HS-27A (cell line): ENCODE data around the gene GPR153.
"Not testable (repeated sequence)": the region's sequence is repeated elsewhere in the genome, so short reads cannot be mapped to it uniquely, and the experiment has no call there.

Experiments
- DNase-seq: peaks from one replicate; pipeline ENCODE4 v3.0.0-alpha.2; 2012; ENCODE audit warnings: low read depth, missing footprints

GPR153 gene

GRCh38 chr1:6233376-6233775 is 27.5 kb downstream of the GPR153 start:
- no peak for DNase-seq

GRCh38 chr1:6225651-6226050 is 35.2 kb downstream of the GPR153 start:
- no peak for DNase-seq

- DNase-seq: no peak
These were observed 36.2 kb downstream of the GPR153 start for GRCh38 chr1:6224718-6225117.

GRCh38 chr1:6223617-6224016 is 37.3 kb downstream of the GPR153 start:
- no peak for DNase-seq

GRCh38 chr1:6222636-6223035 is 38.3 kb downstream of the GPR153 start:
- no peak for DNase-seq

GRCh38 chr1:6221210-6221784 is 39.6 kb downstream of the GPR153 start:
- DNase-seq: no peak

GRCh38 chr1:6220236-6220635 is 40.7 kb downstream of the GPR153 start:
- no peak for DNase-seq

- DNase-seq: not testable (repeated sequence)
These were observed 41.3 kb downstream of the GPR153 start for GRCh38 chr1:6219641-6220040.

GRCh38 chr1:6218375-6219164 is 42.3 kb downstream of the GPR153 start:
- no peak for DNase-seq

GRCh38 chr1:6212193-6212959 is 48.5 kb downstream of the GPR153 start:
- DNase-seq: no peak

GRCh38 chr1:6211731-6212130 is 49.2 kb downstream of the GPR153 start:
- DNase-seq: no peak

- DNase-seq: no peak
These were observed 50.1 kb downstream of the GPR153 start for GRCh38 chr1:6210591-6211355.

- no peak for DNase-seq
These were observed 51.0 kb downstream of the GPR153 start for GRCh38 chr1:6209661-6210580.

GRCh38 chr1:6208723-6209660 is 51.9 kb downstream of the GPR153 start:
- no peak for DNase-seq

GRCh38 chr1:6207921-6208320 is 53.0 kb downstream of the GPR153 start:
- DNase-seq: no peak

- no peak for DNase-seq
These were observed 53.6 kb downstream of the GPR153 start for GRCh38 chr1:6207075-6207885.

GRCh38 chr1:6206520-6206855 is 54.4 kb downstream of the GPR153 start:
- no peak for DNase-seq

- DNase-seq: no peak
These were observed 54.9 kb downstream of the GPR153 start, which contains the start of gene RNF207 for GRCh38 chr1:6205849-6206519. Gene RNF207 (plus strand): TSS chr1:6206119. CDS start chr1:6206536, 417 bp downstream.

- DNase-seq: no peak
These were observed 58.6 kb downstream of the GPR153 start for GRCh38 chr1:6202256-6202655.
